ENCODE data around the gene GATD1.

DNA sequence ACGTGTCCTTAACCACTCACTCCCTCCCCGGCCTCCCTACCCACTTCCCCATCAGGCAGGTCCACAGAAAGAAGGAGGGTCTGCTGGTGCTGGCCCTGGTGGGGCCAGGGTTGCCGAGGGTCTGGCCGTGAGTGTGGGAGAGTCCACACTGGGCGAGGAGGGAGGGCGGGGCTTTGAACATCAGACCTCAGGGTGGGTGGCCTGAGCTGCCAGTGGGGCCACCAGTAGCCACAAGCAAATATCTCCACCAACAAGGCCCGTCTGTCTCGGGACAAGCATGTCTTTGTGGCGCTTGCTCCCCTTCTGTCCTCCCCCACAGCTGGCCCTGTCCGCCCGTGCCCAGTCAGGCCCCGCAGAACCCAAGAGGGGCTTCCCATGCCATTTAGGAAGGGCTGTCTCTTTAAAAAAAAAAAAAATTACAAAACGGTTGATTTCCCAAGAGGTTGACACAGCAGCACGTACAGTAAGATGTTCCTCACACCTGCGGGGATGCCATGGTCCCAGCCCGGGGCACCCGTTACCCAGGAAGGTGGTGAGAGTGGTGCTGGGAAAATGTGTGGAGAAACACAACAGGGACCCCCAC, 47.7 kb downstream of the GATD1 start:
- TF ChIP-seq GLIS1 (tag by site-specific recombination; IDR thresholded peaks at IDR 0.05), result no peak
- TF ChIP-seq, protein P1, sequence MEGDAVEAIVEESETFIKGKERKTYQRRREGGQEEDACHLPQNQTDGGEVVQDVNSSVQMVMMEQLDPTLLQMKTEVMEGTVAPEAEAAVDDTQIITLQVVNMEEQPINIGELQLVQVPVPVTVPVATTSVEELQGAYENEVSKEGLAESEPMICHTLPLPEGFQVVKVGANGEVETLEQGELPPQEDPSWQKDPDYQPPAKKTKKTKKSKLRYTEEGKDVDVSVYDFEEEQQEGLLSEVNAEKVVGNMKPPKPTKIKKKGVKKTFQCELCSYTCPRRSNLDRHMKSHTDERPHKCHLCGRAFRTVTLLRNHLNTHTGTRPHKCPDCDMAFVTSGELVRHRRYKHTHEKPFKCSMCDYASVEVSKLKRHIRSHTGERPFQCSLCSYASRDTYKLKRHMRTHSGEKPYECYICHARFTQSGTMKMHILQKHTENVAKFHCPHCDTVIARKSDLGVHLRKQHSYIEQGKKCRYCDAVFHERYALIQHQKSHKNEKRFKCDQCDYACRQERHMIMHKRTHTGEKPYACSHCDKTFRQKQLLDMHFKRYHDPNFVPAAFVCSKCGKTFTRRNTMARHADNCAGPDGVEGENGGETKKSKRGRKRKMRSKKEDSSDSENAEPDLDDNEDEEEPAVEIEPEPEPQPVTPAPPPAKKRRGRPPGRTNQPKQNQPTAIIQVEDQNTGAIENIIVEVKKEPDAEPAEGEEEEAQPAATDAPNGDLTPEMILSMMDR (tag by site-specific recombination; IDR thresholded peaks at IDR 0.05), result no peak

All from HEK293 (cell line).